Loucy (cell line): Measurements from ENCODE around the gene SH3RF3.

Source experiments
- EZH2phosphoT487 ChIP-seq: fragments of 200-600 bp; IDR thresholded peaks from 2 replicates; pipeline ENCODE4 v1.6.1; 2018; ENCODE audit warnings: antibody characterized with exemption, mild to moderate bottlenecking, moderate library complexity, borderline replicate concordance
- TF ChIP-seq, protein P1 (sequence below): fragments of 200-600 bp; sonication (generic); conservative IDR thresholded peaks from 2 replicates; pipeline ENCODE4 v1.5.1; 2014; ENCODE audit warnings: mild to moderate bottlenecking, antibody characterized with exemption, low read length

GRCh38 chr2:109514857-109515256 is 385.9 kb downstream of the SH3RF3 start:
- TF ChIP-seq, protein P1, sequence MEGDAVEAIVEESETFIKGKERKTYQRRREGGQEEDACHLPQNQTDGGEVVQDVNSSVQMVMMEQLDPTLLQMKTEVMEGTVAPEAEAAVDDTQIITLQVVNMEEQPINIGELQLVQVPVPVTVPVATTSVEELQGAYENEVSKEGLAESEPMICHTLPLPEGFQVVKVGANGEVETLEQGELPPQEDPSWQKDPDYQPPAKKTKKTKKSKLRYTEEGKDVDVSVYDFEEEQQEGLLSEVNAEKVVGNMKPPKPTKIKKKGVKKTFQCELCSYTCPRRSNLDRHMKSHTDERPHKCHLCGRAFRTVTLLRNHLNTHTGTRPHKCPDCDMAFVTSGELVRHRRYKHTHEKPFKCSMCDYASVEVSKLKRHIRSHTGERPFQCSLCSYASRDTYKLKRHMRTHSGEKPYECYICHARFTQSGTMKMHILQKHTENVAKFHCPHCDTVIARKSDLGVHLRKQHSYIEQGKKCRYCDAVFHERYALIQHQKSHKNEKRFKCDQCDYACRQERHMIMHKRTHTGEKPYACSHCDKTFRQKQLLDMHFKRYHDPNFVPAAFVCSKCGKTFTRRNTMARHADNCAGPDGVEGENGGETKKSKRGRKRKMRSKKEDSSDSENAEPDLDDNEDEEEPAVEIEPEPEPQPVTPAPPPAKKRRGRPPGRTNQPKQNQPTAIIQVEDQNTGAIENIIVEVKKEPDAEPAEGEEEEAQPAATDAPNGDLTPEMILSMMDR: no peak
- TF ChIP-seq EZH2phosphoT487: no peak
